ENCODE results near the gene COL23A1. TPM values are rescaled to one million over a fixed set of nuclear protein-coding genes. Genes with fewer than 3 reads are reported as not detected.

Gene COL23A1
- total and polyA plus RNA-seq, 2 of the 13 experiments (the other 11 are each of a cell fraction or from before 2014, with no cell fraction given) = not detected

DNA sequence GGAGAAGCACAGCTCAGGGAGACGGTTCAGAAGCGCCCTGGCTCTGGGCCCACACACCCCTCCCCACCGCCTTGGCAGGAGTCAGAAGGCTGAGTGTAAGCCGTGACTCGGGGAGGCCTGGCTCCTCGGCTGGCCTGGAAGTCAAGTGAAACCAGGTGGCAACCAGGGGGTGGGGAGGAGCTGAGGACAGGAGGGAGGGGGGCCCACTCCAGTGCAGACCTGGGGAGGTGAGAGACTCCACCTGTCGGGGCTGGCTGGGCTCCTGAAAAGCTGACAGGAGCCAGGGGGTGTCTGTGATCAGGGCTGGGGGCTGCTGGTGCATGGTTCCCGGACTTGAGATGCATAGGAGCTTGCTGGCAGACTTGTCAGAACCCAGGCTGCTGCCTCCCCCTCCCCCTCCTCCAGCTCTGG, 207.4 kb downstream of the COL23A1 start:
- H3K79me2 ChIP-seq (ENCODE audit: insufficient read depth, low read length) = no peaks in the 10 kb centered on the region
- H3K27me3 ChIP-seq (ENCODE audit: control insufficient read depth in 1 of 2, insufficient read depth in 2 of 2, low read length in 2 of 2) = peaks cover 1 to 33% of the 10 kb centered on the region in 2 experiments; a peak in 3 of 5 replicates
- no TSS peak for BruUV-seq (replicated peaks)
- no peak overlapping the region for H3K4me2 ChIP-seq (ENCODE audit: low read depth, low read length)
- FAIRE-seq = no peak
- no peaks in the 10 kb centered on the region for H3K9me3 ChIP-seq (ENCODE audit: low read length)
- no peaks in the 10 kb centered on the region for H3K36me3 ChIP-seq (replicated peaks in 1 of 2; ENCODE audit: control insufficient read depth in 1 of 2, insufficient read depth in 2 of 2, low read length in 2 of 2)
- TF ChIP-seq ASH2L (IDR thresholded peaks at IDR 0.05; ENCODE audit: insufficient read length, low read depth, low read length) = no peak
- no peak for TF ChIP-seq XRCC5 (optimal IDR thresholded peaks at IDR 0.05; ENCODE audit: low read length)
- no peak for TF ChIP-seq SYNCRIP (IDR thresholded peaks at IDR 0.05; ENCODE audit: insufficient read depth, low read depth, low read length)
- no peak for TF ChIP-seq ZNF225 (CRISPR knock-in tag; IDR thresholded peaks at IDR 0.05)
- no peak for TF ChIP-seq SSRP1 (CRISPR knock-in tag; IDR thresholded peaks at IDR 0.05)
- no peak for TF ChIP-seq IRX3 (CRISPR knock-in tag; IDR thresholded peaks at IDR 0.05; ENCODE audit: borderline replicate concordance, low read depth)
- no peak for TF ChIP-seq BCL6 (CRISPR knock-in tag; IDR thresholded peaks at IDR 0.05)
- no peak for TF ChIP-seq SRSF9 (IDR thresholded peaks at IDR 0.05; ENCODE audit: borderline replicate concordance, insufficient read depth, low read depth, low read length, poor library complexity, severe bottlenecking)
- TF ChIP-seq IRF2 (CRISPR knock-in tag; IDR thresholded peaks at IDR 0.05) = no peak
- TF ChIP-seq, protein P1, sequence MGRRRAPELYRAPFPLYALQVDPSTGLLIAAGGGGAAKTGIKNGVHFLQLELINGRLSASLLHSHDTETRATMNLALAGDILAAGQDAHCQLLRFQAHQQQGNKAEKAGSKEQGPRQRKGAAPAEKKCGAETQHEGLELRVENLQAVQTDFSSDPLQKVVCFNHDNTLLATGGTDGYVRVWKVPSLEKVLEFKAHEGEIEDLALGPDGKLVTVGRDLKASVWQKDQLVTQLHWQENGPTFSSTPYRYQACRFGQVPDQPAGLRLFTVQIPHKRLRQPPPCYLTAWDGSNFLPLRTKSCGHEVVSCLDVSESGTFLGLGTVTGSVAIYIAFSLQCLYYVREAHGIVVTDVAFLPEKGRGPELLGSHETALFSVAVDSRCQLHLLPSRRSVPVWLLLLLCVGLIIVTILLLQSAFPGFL (CRISPR knock-in tag; IDR thresholded peaks at IDR 0.05) = no peak
- TF ChIP-seq HOXA3 (CRISPR knock-in tag; IDR thresholded peaks at IDR 0.05) = no peak
- TF ChIP-seq FOXA1 (IDR thresholded peaks at IDR 0.05) = no peak
- TF ChIP-seq FOXA1 (CRISPR knock-in tag; IDR thresholded peaks at IDR 0.05) = no peak
- no peak for DNase-seq (ENCODE audit: low spot score)
- H2AFZ ChIP-seq (ENCODE audit: low read length) = no peak overlapping the region
- intact Hi-C loops (cut with micrococcal nuclease; ENCODE audit: unreplicated experiment) (no loop called here), in situ Hi-C loops (cut with HindIII; ENCODE audit: extremely low pct_ligation_motif_present, low pct_unique_long_range_greater_than_20kb) (no loop called here)
- no peak overlapping the region for H3K4me3 ChIP-seq (replicated peaks in 1 of 3; ENCODE audit: insufficient read depth in 1 of 3, low read depth in 2 of 3, low read length in 3 of 3)
- no peak overlapping the region for H3K9ac ChIP-seq (ENCODE audit: insufficient read depth, low read depth, low read length)
- 70% methylated on average over 4 of the region's 8 CpGs for WGBS (ENCODE audit: low lambda C conversion rate)
- CTCF ChIA-PET (ENCODE audit: low intra/inter-chr PET ratio, low total read pairs) = no interaction called here
- no peak for ATAC-seq
- no peaks in the 10 kb centered on the region for H4K20me1 ChIP-seq (ENCODE audit: insufficient read depth, low read length)
- H3K27ac ChIP-seq (ENCODE audit: extremely low read length, insufficient read depth, low read length) = no peak overlapping the region
- peaks cover 8% of the 10 kb centered on the region for H3K4me1 ChIP-seq (ENCODE audit: insufficient read depth, low read length)
- POLR2A ChIA-PET = no interaction called here
